Sigmoid colon (tissue), 7 donors: ENCODE measurements around the gene CDH1. TPM values are rescaled to one million over a fixed set of nuclear protein-coding genes. Genes with fewer than 3 reads are reported as not detected.
A peak's percentile ranks its signal among the peaks of the same experiment; 100 is the strongest.
"Not testable (repeated sequence)": the region's sequence is repeated elsewhere in the genome, so short reads cannot be mapped to it uniquely, and the experiment has no call there.

Experiments
- DNase-seq: peaks from one replicate; pipeline ENCODE4 v3.0.0-alpha.2; 2019
- H3K27ac ChIP-seq, 4 donors: fragments of 200-600 bp; sonication (generic); one replicate each; pipeline ENCODE4 v1.5.1; 2016 to 2019; ENCODE audit warnings: mild to moderate bottlenecking in 1 of 4
- H3K27me3 ChIP-seq, 3 donors: fragments of 200-600 bp; sonication (generic); one replicate each; pipeline ENCODE4 v1.5.1; 2019; ENCODE audit warnings: mild to moderate bottlenecking in 1 of 3
- H3K36me3 ChIP-seq, 4 donors: fragments of 200-600 bp; sonication (generic); one replicate each; pipeline ENCODE4 v1.5.1; 2016 to 2019
- H3K4me1 ChIP-seq, 4 donors: fragments of 200-600 bp; sonication (generic); one replicate each; pipeline ENCODE4 v1.5.1; 2017 to 2019
- H3K4me3 ChIP-seq, 4 donors: fragments of 200-600 bp; sonication (generic); one replicate each; pipeline ENCODE4 v1.5.1; 2017 to 2019; ENCODE audit warnings: mild to moderate bottlenecking in 2 of 4, moderate library complexity in 1 of 4
- H3K9me3 ChIP-seq, 4 donors: fragments of 200-600 bp in 3 of 4; sonication (generic) in 3 of 4; one replicate each; pipeline versions ENCODE4 v1.5.1 to v1.6.1; 2013 to 2019
- EP300 ChIP-seq, 4 donors: sonication (generic); formaldehyde crosslinking; IDR thresholded peaks; one replicate each; pipeline ENCODE4 v1.6.1; 2017; ENCODE audit warnings: antibody characterized with exemption in 4 of 4
- POLR2A ChIP-seq, 2 donors: fragments of 450-650 bp; IDR thresholded peaks; one replicate each; pipeline ENCODE4 v1.6.1; 2016; ENCODE audit warnings: antibody characterized with exemption in 2 of 2, mild to moderate bottlenecking in 2 of 2, moderate library complexity in 2 of 2
- POLR2AphosphoS5 ChIP-seq, 4 donors: sonication (generic); formaldehyde crosslinking; IDR thresholded peaks; one replicate each; pipeline ENCODE4 v1.6.1; 2017; ENCODE audit warnings: antibody characterized with exemption in 4 of 4
- WGBS, 2 donors: extraction: QIAGEN DNeasy Blood & Tissue Kit; methylation state at CpG; one replicate each; pipeline ENCODE4 v1.1.7; 2013; 5-methylcytosine and 5-hydroxymethylcytosine counted together
- intact Hi-C: fragments of 100-400 bp; cut with DNase I; formaldehyde crosslinking; loops from one replicate; pipeline ENCODE4 v1.15.1; 2023
- polyA plus RNA-seq, 3 donors: library from polyadenylated mRNA; stranded (reverse); fragments of 200-250 nt; gene quantifications; one replicate each; pipeline ENCODE4 v1.2.3, GENCODE V29; 2013
- total RNA-seq, 4 donors: library from RNA; depleted of rRNA; stranded (reverse); fragments of >200 nt; gene quantifications; one replicate each; pipeline ENCODE4 v1.1.0, GENCODE V29; 2016
- TF ChIP-seq, protein P1 (sequence below), 4 experiments: fragments of 450-650 bp in 3 of 4; fragments of 200-600 bp in 1 of 4; IDR thresholded peaks; one replicate each; pipeline ENCODE4 v1.5.1; 2016 to 2019; ENCODE audit warnings: antibody characterized with exemption in 4 of 4, mild to moderate bottlenecking in 3 of 4, moderate library complexity in 2 of 4
- donor health status: healthy with polysubstance abuse.
- donor health status: Bipolar disorder and iron deficiency.
- donor health status: healthy.

The CDH1 gene
- total and polyA plus RNA-seq, 7 donors, result 0.14 to 163 (median 15.4) TPM; not detected in 1

DNA sequence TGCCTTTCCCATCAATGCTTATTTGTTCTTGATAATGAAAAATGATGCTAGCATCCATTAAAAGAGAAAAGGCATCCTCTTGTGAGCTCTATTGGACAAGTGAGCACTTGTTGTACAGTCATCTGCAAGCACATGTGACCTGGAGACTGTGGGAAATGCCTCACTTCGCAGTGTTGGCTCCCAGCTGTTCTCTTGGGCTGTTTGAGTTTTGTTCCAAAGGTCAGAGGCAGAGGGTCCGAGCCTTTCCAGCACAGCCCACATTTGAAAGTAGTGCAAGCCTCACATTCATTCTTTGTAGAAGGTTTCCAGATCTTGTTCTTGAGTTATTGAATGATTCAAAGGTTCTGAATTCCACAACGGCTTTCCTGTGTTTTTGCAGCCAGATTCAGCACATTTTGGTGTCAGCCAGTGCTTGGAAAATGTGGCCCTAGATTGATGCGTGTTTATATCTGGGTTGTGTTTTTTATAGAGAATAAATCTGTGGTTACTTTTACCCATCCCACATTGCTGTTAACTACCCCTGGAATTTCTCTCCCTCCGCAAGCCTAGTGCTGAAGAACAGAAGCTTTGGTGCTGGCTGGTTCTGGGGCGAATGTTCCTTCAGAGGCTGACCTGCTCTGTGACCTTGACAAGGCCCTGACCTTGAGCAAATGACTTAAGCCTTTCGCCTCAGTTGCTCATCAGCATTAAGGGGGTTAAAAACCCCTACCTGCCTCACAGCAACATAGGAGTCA is 49.8 kb downstream of the CDH1 start:
- peak in 3 of 4 donors; percentile 26 to 60 (median 52) for TF ChIP-seq POLR2AphosphoS5 (IDR thresholded peaks at IDR 0.05)
- TF ChIP-seq, protein P1, sequence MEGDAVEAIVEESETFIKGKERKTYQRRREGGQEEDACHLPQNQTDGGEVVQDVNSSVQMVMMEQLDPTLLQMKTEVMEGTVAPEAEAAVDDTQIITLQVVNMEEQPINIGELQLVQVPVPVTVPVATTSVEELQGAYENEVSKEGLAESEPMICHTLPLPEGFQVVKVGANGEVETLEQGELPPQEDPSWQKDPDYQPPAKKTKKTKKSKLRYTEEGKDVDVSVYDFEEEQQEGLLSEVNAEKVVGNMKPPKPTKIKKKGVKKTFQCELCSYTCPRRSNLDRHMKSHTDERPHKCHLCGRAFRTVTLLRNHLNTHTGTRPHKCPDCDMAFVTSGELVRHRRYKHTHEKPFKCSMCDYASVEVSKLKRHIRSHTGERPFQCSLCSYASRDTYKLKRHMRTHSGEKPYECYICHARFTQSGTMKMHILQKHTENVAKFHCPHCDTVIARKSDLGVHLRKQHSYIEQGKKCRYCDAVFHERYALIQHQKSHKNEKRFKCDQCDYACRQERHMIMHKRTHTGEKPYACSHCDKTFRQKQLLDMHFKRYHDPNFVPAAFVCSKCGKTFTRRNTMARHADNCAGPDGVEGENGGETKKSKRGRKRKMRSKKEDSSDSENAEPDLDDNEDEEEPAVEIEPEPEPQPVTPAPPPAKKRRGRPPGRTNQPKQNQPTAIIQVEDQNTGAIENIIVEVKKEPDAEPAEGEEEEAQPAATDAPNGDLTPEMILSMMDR (IDR thresholded peaks at IDR 0.05), result no peak
- WGBS, 2 donors, result 44 to 61% methylated on average over 7 of the region's 7 CpGs
- Histone ChIP-seq H3K27me3 (no peaks in the 10 kb centered on the region), H3K27ac (peak overlapping the region in 2 of 4 donors; percentile 23 to 57), H3K4me3 (no peak overlapping the region), H3K36me3 (no peaks in the 10 kb centered on the region), H3K9me3 (no peaks in the 10 kb centered on the region), H3K4me1 (peaks cover 0 to 16% (median 12%) of the 10 kb centered on the region in 4 donors)
- DNase-seq, result peak; percentile 88
- intact Hi-C loops, result no loop called here

DNA sequence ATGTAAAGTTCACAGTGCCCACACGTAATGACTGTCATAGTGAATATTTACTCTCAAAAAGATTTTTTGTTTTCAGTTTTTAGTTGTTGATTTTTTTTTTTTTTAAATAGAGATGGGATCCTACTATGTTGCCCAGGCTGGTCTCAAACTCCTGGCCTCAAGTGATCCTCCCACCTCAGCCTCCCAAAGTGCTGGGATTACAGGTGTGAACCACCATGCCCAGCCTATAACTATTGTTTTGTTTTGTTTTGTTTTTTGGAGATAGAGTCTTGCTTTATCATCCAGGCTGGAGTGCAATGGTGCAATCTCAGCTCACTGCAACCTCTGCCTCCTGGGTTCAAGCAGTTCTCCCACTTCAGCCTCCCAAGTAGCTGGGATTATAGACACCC is 50.3 kb downstream of the CDH1 start:
- H3K36me3 ChIP-seq, intact Hi-C loops, H3K4me3 ChIP-seq, H3K9me3 ChIP-seq, H3K27me3 ChIP-seq, DNase-seq: not testable (repeated sequence)
- H3K27ac ChIP-seq, result peak overlapping the region in 2 of 4 donors; percentile 23 to 57
- peaks cover 0 to 16% (median 12%) of the 10 kb centered on the region in 4 donors for H3K4me1 ChIP-seq
- 91 to 93% methylated on average over 1 of the region's 1 CpG for WGBS, 2 donors

DNA sequence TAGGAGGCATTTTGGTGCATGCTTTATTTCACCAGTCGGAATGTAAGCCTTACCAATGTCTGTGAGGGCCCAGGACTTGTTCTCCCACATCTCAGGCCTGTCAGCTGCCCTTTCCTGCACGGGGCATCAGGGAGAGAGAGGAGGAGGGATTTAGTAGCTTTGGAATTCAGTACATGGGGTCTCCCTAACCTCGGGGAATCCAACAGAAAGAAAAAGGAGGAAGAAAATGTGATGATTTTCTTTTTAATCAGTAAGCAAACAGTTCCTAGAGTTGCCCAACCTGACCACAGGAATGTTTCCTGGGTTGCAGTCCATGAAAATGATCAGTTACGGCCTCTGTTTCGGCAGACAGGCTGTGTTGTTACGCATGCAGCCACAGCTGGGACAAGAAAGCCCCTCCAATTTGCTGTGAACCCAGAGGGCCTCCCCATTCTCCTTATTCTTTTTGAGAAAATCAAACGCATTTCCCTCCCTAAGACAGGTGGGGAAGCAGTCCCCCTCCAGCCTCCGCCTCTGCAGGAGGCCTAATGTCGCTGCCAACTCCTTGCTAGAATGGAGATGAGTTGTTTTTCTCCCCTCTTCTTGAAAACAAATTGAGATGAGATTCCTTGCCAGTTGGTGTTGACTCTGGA is 53.2 kb downstream of the CDH1 start:
- intact Hi-C loops, result no loop called here
- peak overlapping the region in 1 of 4 donors; percentile 32 for H3K27ac ChIP-seq
- H3K4me3 ChIP-seq, result no peak overlapping the region
- no peaks in the 10 kb centered on the region for H3K27me3 ChIP-seq
- H3K36me3 ChIP-seq, result no peaks in the 10 kb centered on the region
- DNase-seq, result peak; percentile 66
- TF ChIP-seq POLR2AphosphoS5 (IDR thresholded peaks at IDR 0.05) (no peak), POLR2A (IDR thresholded peaks at IDR 0.05) (no peak), EP300 (IDR thresholded peaks at IDR 0.05) (no peak)
- TF ChIP-seq, protein P1 (IDR thresholded peaks at IDR 0.05), result no peak
- H3K9me3 ChIP-seq, result no peaks in the 10 kb centered on the region
- peaks cover 0 to 16% (median 12%) of the 10 kb centered on the region in 4 donors for H3K4me1 ChIP-seq
- 43 to 66% methylated on average over 9 of the region's 9 CpGs for WGBS, 2 donors

DNA sequence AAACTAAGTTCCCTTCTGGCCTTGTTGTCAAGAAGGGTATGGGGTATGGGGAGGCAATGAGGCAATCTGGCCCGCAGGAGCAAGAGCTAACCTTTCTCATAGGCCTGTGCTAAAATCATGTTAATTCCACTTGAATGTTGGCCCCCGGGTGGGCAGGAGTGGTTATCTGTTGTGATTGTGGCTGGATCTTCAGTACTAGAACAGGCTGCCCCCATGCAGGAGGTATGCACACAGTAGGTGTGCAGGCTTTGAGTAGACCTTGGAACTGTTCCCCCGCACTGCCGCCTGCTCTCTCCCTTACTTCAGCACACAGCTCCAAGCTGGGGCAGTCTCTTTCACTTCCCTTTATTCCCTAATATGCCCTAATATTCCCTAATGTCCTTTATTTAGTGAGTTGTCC is 53.9 kb downstream of the CDH1 start:
- 91% methylated on average over 4 of the region's 4 CpGs for WGBS, 2 donors
- DNase-seq, result no peak
- TF ChIP-seq EP300 (IDR thresholded peaks at IDR 0.05) (no peak), POLR2AphosphoS5 (IDR thresholded peaks at IDR 0.05) (no peak), POLR2A (IDR thresholded peaks at IDR 0.05) (no peak)
- TF ChIP-seq, protein P1 (IDR thresholded peaks at IDR 0.05), result no peak
- Histone ChIP-seq H3K27me3 (no peaks in the 10 kb centered on the region), H3K27ac (peak overlapping the region in 1 of 4 donors; percentile 32), H3K4me1 (peaks cover 0 to 16% (median 11%) of the 10 kb centered on the region in 4 donors), H3K4me3 (no peak overlapping the region), H3K36me3 (no peaks in the 10 kb centered on the region), H3K9me3 (no peaks in the 10 kb centered on the region)
- intact Hi-C loops, result no loop called here

DNA sequence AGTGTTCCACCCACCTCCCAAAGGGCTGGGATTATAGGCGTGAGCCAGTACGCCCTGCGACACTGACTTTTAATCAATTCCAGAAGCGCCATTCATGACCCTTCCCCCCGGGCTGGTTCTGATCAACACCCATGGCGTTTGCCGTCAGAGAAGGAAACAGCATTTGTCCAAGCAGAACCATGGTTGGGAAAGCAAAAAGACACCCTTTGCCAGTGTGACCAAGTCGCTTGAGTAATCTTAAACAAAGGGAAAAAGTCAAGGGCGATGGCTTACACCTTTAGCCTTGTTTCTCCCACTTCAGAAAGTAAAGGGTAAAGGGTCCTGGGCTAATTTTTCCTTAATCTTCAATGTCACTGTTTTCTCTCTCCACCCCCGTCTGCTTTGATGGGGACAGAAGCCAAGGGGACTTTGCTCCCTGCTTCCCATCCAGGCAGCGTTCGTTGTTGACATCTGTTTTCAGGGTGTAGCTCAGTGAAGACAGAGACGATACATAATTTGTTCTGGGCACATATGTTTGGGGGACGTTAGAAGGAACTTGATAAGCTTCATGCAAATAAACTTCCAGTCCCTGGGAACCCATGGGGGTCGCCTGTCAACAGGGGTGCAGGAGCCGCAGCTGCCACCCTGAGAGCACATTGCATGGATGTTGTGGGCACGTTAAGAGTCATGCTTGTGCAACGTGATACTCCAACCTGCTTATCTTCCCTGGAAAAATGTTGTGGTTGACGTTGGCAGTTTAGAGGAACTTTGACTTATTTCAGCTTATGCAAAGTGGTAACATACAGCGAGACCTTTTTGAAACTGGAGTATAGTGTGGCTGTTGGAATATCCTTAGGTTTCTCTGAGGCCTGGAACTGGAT is 55.6 kb downstream of the CDH1 start:
- no peak for TF ChIP-seq POLR2A (IDR thresholded peaks at IDR 0.05)
- no peak for TF ChIP-seq POLR2AphosphoS5 (IDR thresholded peaks at IDR 0.05)
- no peak for TF ChIP-seq EP300 (IDR thresholded peaks at IDR 0.05)
- TF ChIP-seq, protein P1 (IDR thresholded peaks at IDR 0.05), result no peak
- Histone ChIP-seq H3K4me1 (no peaks in the 10 kb centered on the region), H3K36me3 (no peaks in the 10 kb centered on the region), H3K9me3 (no peaks in the 10 kb centered on the region), H3K27ac (no peak overlapping the region), H3K27me3 (no peaks in the 10 kb centered on the region), H3K4me3 (no peak overlapping the region)
- WGBS, 2 donors, result 16 to 58% methylated on average over 20 of the region's 20 CpGs
- intact Hi-C loops, result no loop called here
- no peak for DNase-seq
